Liver (tissue), 9 donors: ENCODE results near the gene ELK3. TPM values are rescaled to one million over a fixed set of nuclear protein-coding genes. Genes with fewer than 3 reads are reported as not detected.

Experiments used
- DNase-seq: peaks from one replicate; pipeline ENCODE4 v3.0.0-alpha.2; 2017; ENCODE audit warnings: low spot score
- H3K27ac ChIP-seq, 2 donors: one replicate each; pipeline ENCODE4 v1.7.0; 2013; ENCODE audit warnings: inconsistent platforms in 2 of 2, low read length in 2 of 2, control low read depth in 1 of 2, low read depth in 1 of 2, mild to moderate bottlenecking in 1 of 2
- H3K27me3 ChIP-seq, 4 donors: one replicate each; pipeline versions ENCODE4 v1.6.1 to v1.7.0; 2013; ENCODE audit warnings: low read length in 3 of 4, inconsistent platforms in 1 of 4, mild to moderate bottlenecking in 1 of 4, moderate library complexity in 1 of 4; ENCODE audit not compliant: control insufficient read depth in 4 of 4, insufficient read depth in 4 of 4
- H3K36me3 ChIP-seq, 4 donors: one replicate each; pipeline versions ENCODE4 v1.6.1 to v1.7.0; 2013; ENCODE audit warnings: low read length in 3 of 4, mild to moderate bottlenecking in 3 of 4, low read depth in 1 of 4, moderate library complexity in 1 of 4; ENCODE audit not compliant: control insufficient read depth in 4 of 4, insufficient read depth in 3 of 4
- H3K4me1 ChIP-seq, 4 donors: one replicate each; pipeline versions ENCODE4 v1.6.1 to v1.7.0; 2013; ENCODE audit warnings: low read length in 3 of 4, mild to moderate bottlenecking in 3 of 4, moderate library complexity in 1 of 4; ENCODE audit not compliant: control insufficient read depth in 4 of 4, insufficient read depth in 4 of 4
- H3K4me3 ChIP-seq, 3 donors: one replicate each; pipeline versions ENCODE4 v1.6.1 to v1.7.0; 2013; ENCODE audit warnings: low read length in 3 of 3, control low read depth in 1 of 3, low read depth in 1 of 3, mild to moderate bottlenecking in 1 of 3
- H3K9ac ChIP-seq, 2 donors: one replicate each; pipeline ENCODE4 v1.7.0; 2013; ENCODE audit warnings: low read length in 2 of 2, mild to moderate bottlenecking in 2 of 2, moderate library complexity in 2 of 2, control low read depth in 1 of 2, low read depth in 1 of 2
- H3K9me3 ChIP-seq, 4 donors: one replicate each; pipeline versions ENCODE4 v1.6.1 to v1.7.0; 2013; ENCODE audit warnings: low read length in 3 of 4; ENCODE audit not compliant: control insufficient read depth in 4 of 4
- EGR1 ChIP-seq, 2 donors: IDR thresholded peaks; 2 replicates each; pipeline ENCODE4 v1.6.1; 2016 to 2018; ENCODE audit warnings: antibody characterized with exemption in 2 of 2, low read depth in 2 of 2
- FOXA1 ChIP-seq: IDR thresholded peaks from 2 replicates; pipeline ENCODE4 v1.6.1; 2016; ENCODE audit warnings: antibody characterized with exemption
- FOXA2 ChIP-seq: IDR thresholded peaks from 2 replicates; pipeline ENCODE4 v1.6.1; 2016; ENCODE audit warnings: antibody characterized with exemption
- GABPA ChIP-seq, 2 donors: IDR thresholded peaks in 1 of 2; conservative IDR thresholded peaks in 1 of 2; 2 replicates each; pipeline ENCODE4 v1.6.1; 2016; ENCODE audit warnings: antibody characterized with exemption in 2 of 2, mild to moderate bottlenecking in 1 of 2, moderate library complexity in 1 of 2
- HNF4A ChIP-seq, 2 donors: conservative IDR thresholded peaks; 2 replicates each; pipeline ENCODE4 v1.6.1; 2016; ENCODE audit warnings: antibody characterized with exemption in 2 of 2, mild to moderate bottlenecking in 2 of 2
- HNF4G ChIP-seq: IDR thresholded peaks from 2 replicates; pipeline ENCODE4 v1.6.1; 2016; ENCODE audit warnings: antibody characterized with exemption
- NR2F2 ChIP-seq: IDR thresholded peaks from 2 replicates; pipeline ENCODE4 v1.6.1; 2016; ENCODE audit warnings: antibody characterized with exemption
- RAD21 ChIP-seq, 2 donors: IDR thresholded peaks; 2 replicates each; pipeline ENCODE4 v1.6.1; 2016; ENCODE audit warnings: antibody characterized with exemption in 2 of 2, mild to moderate bottlenecking in 2 of 2
- RXRA ChIP-seq, 2 donors: IDR thresholded peaks; 2 replicates each; pipeline ENCODE4 v1.6.1; 2017 to 2018; ENCODE audit warnings: antibody characterized with exemption in 2 of 2, mild to moderate bottlenecking in 1 of 2
- SP1 ChIP-seq: IDR thresholded peaks from 2 replicates; pipeline ENCODE4 v1.6.1; 2018; ENCODE audit warnings: antibody characterized with exemption, mild to moderate bottlenecking
- TAF1 ChIP-seq: conservative IDR thresholded peaks from 2 replicates; pipeline ENCODE4 v1.6.1; 2016; ENCODE audit warnings: antibody characterized with exemption, mild to moderate bottlenecking
- YY1 ChIP-seq: IDR thresholded peaks from 2 replicates; pipeline ENCODE4 v1.6.1; 2016; ENCODE audit warnings: antibody characterized with exemption, mild to moderate bottlenecking
- WGBS: extraction: QIAGEN DNeasy Blood & Tissue Kit; methylation state at CpG from one replicate; pipeline ENCODE4 v1.1.7; 2013; 5-methylcytosine and 5-hydroxymethylcytosine counted together
- polyA plus RNA-seq, 2 donors: library from polyadenylated mRNA; stranded (reverse) in 1 of 2; unstranded in 1 of 2; fragments of 200-250 nt in 1 of 2; fragments of >200 nt in 1 of 2; fragmentation: Nextera tagmentation in 1 of 2; extraction: Ambion mirVana in 1 of 2; gene quantifications; one replicate each; pipeline versions ENCODE4 v1.2.1 to v1.2.3, GENCODE V29; 2013 to 2015
- total RNA-seq, 2 donors: library from RNA; depleted of rRNA; stranded (reverse); fragments of >200 nt; gene quantifications; one replicate each; pipeline ENCODE4 v1.2.3, GENCODE V29; 2014
- TF ChIP-seq, protein P1 (sequence below): fragments of 150-350 bp; IDR thresholded peaks from 2 replicates; pipeline ENCODE4 v1.5.1; 2017; ENCODE audit warnings: improper control_type of control experiment, low read depth, low read length; ENCODE audit not compliant: missing input control
- TF ChIP-seq, protein P2 (sequence below): IDR thresholded peaks from 2 replicates; pipeline ENCODE4 v1.6.1; 2016; ENCODE audit warnings: antibody characterized with exemption
- TF ChIP-seq, protein P3 (sequence below): IDR thresholded peaks from 2 replicates; pipeline ENCODE4 v1.6.1; 2016; ENCODE audit warnings: antibody characterized with exemption, mild to moderate bottlenecking
- TF ChIP-seq, protein P4 (sequence below): IDR thresholded peaks from 2 replicates; pipeline ENCODE4 v1.6.1; 2016; ENCODE audit warnings: antibody characterized with exemption
- donor health status: healthy.
- donor health status: healthy.
- donor health status: healthy.
- donor health status: healthy.
- donor health status: healthy.

The ELK3 gene
- total and polyA plus RNA-seq, 4 donors, result 3.7 to 5.2 (median 4.5) TPM

DNA sequence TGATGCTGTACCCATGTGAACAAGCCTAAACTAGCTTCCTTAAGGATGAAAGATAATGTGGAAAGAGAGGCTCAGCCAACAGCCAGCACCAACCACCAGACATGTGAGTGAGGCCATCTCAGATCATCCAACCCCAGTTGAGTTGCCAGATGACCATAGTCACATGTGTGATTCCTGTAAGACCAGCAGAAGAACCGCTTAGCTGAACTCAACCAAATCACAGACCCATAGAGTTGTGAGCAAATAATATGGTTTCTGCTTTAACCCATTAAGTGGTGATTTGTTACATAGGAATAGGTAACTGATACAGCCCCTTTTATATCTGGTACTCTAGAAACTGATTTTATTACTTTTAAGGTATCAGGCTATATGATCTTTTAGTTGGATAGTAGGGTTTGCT is 17.6 kb upstream of the ELK3 start:
- 98% methylated on average over 1 of the region's 1 CpG for WGBS
- Histone ChIP-seq H3K9me3 (peaks cover 0 to 7% (median 1%) of the 10 kb centered on the region in 4 donors), H3K27me3 (no peaks in the 10 kb centered on the region), H3K4me1 (no peaks in the 10 kb centered on the region), H3K9ac (no peak overlapping the region), H3K4me3 (no peak overlapping the region), H3K36me3 (no peaks in the 10 kb centered on the region), H3K27ac (no peak overlapping the region)
- TF ChIP-seq HNF4G (no peak), FOXA2 (no peak), SP1 (no peak), TAF1 (no peak), FOXA1 (no peak), RXRA (IDR thresholded peaks at IDR 0.05) (no peak), GABPA (IDR thresholded peaks at IDR 0.05 in 1 of 2, conservative IDR thresholded peaks at IDR 0.05 in 1 of 2) (no peak), HNF4A (conservative IDR thresholded peaks at IDR 0.05) (no peak), YY1 (no peak), RAD21 (IDR thresholded peaks at IDR 0.05) (no peak), NR2F2 (no peak), EGR1 (IDR thresholded peaks at IDR 0.05; ENCODE audit: low read depth in 2 of 2) (no peak)
- TF ChIP-seq, protein P1, sequence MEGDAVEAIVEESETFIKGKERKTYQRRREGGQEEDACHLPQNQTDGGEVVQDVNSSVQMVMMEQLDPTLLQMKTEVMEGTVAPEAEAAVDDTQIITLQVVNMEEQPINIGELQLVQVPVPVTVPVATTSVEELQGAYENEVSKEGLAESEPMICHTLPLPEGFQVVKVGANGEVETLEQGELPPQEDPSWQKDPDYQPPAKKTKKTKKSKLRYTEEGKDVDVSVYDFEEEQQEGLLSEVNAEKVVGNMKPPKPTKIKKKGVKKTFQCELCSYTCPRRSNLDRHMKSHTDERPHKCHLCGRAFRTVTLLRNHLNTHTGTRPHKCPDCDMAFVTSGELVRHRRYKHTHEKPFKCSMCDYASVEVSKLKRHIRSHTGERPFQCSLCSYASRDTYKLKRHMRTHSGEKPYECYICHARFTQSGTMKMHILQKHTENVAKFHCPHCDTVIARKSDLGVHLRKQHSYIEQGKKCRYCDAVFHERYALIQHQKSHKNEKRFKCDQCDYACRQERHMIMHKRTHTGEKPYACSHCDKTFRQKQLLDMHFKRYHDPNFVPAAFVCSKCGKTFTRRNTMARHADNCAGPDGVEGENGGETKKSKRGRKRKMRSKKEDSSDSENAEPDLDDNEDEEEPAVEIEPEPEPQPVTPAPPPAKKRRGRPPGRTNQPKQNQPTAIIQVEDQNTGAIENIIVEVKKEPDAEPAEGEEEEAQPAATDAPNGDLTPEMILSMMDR, result no peak
- TF ChIP-seq, protein P2, sequence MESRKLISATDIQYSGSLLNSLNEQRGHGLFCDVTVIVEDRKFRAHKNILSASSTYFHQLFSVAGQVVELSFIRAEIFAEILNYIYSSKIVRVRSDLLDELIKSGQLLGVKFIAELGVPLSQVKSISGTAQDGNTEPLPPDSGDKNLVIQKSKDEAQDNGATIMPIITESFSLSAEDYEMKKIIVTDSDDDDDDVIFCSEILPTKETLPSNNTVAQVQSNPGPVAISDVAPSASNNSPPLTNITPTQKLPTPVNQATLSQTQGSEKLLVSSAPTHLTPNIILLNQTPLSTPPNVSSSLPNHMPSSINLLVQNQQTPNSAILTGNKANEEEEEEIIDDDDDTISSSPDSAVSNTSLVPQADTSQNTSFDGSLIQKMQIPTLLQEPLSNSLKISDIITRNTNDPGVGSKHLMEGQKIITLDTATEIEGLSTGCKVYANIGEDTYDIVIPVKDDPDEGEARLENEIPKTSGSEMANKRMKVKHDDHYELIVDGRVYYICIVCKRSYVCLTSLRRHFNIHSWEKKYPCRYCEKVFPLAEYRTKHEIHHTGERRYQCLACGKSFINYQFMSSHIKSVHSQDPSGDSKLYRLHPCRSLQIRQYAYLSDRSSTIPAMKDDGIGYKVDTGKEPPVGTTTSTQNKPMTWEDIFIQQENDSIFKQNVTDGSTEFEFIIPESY, result no peak
- TF ChIP-seq, protein P3, sequence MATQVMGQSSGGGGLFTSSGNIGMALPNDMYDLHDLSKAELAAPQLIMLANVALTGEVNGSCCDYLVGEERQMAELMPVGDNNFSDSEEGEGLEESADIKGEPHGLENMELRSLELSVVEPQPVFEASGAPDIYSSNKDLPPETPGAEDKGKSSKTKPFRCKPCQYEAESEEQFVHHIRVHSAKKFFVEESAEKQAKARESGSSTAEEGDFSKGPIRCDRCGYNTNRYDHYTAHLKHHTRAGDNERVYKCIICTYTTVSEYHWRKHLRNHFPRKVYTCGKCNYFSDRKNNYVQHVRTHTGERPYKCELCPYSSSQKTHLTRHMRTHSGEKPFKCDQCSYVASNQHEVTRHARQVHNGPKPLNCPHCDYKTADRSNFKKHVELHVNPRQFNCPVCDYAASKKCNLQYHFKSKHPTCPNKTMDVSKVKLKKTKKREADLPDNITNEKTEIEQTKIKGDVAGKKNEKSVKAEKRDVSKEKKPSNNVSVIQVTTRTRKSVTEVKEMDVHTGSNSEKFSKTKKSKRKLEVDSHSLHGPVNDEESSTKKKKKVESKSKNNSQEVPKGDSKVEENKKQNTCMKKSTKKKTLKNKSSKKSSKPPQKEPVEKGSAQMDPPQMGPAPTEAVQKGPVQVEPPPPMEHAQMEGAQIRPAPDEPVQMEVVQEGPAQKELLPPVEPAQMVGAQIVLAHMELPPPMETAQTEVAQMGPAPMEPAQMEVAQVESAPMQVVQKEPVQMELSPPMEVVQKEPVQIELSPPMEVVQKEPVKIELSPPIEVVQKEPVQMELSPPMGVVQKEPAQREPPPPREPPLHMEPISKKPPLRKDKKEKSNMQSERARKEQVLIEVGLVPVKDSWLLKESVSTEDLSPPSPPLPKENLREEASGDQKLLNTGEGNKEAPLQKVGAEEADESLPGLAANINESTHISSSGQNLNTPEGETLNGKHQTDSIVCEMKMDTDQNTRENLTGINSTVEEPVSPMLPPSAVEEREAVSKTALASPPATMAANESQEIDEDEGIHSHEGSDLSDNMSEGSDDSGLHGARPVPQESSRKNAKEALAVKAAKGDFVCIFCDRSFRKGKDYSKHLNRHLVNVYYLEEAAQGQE, result no peak
- TF ChIP-seq, protein P4, sequence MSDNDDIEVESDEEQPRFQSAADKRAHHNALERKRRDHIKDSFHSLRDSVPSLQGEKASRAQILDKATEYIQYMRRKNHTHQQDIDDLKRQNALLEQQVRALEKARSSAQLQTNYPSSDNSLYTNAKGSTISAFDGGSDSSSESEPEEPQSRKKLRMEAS, result no peak
- no peak for DNase-seq

DNA sequence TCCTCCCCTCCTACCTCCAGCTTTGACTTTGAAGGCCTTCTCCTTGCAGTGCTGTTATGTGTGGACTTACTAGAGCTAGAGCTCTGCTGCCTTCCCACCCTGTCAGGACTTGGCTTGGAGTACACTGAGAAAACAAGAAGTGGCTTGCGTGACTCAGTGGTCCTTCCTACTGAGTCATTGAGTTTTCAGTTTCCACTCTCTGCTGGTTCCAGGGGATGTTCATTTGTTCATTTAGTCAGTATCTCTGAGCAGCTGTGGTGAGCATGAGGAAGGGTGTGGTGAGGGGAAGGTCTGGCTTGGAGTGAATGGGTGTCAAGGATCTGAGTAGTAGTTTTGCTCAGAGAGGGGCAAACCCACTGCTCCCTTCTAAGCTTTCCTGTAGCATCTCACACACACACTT is 17.2 kb upstream of the ELK3 start:
- no peak for DNase-seq
- Histone ChIP-seq H3K9ac (no peak overlapping the region), H3K9me3 (peaks cover 0 to 7% (median 1%) of the 10 kb centered on the region in 4 donors), H3K4me1 (no peaks in the 10 kb centered on the region), H3K36me3 (no peaks in the 10 kb centered on the region), H3K27me3 (no peaks in the 10 kb centered on the region), H3K27ac (no peak overlapping the region), H3K4me3 (no peak overlapping the region)
- WGBS, result 83% methylated on average over 1 of the region's 1 CpG
- TF ChIP-seq, protein P3, result no peak
- TF ChIP-seq EGR1 (IDR thresholded peaks at IDR 0.05; ENCODE audit: low read depth in 2 of 2), result no peak
- no peak for TF ChIP-seq NR2F2
- no peak for TF ChIP-seq HNF4A (conservative IDR thresholded peaks at IDR 0.05)
- no peak for TF ChIP-seq FOXA2
